OCI-LY1 (cell line): ENCODE data around the gene RPL27.

Source experiments
- H2AFZ ChIP-seq: fragments of 200-600 bp; sonication (generic), shearing (Covaris generic); 2 replicates; pipeline ENCODE4 v1.6.0; 2014; ENCODE audit warnings: antibody characterized with exemption, mild to moderate bottlenecking, low read length
- H3F3A ChIP-seq: fragments of 200-600 bp; sonication (generic), shearing (Covaris generic); 2 replicates; pipeline ENCODE4 v1.6.0; 2014; ENCODE audit warnings: mild to moderate bottlenecking, antibody characterized with exemption, low read length, moderate library complexity; ENCODE audit not compliant: insufficient read depth
- H3K27ac ChIP-seq: fragments of 200-600 bp; sonication (generic); 2 replicates; pipeline ENCODE4 v1.5.1; 2014; ENCODE audit warnings: low read length, mixed run types, mild to moderate bottlenecking, low read depth; ENCODE audit not compliant: poor library complexity, severe bottlenecking
- H3K27me3 ChIP-seq: fragments of 200-600 bp; sonication (generic); 2 replicates; pipeline ENCODE4 v1.6.0; 2014; ENCODE audit warnings: antibody characterized with exemption, mild to moderate bottlenecking, low read length, moderate library complexity; ENCODE audit not compliant: insufficient read depth
- H3K36me3 ChIP-seq: fragments of 200-600 bp; sonication (generic); 2 replicates; pipeline ENCODE4 v1.6.1; 2014; ENCODE audit warnings: mild to moderate bottlenecking, antibody characterized with exemption, low read length, moderate library complexity, mixed read lengths; ENCODE audit not compliant: insufficient read depth
- H3K4me1 ChIP-seq: fragments of 200-600 bp; sonication (generic); 2 replicates; pipeline ENCODE4 v1.5.1; 2014; ENCODE audit warnings: mild to moderate bottlenecking, low read length, moderate library complexity; ENCODE audit not compliant: insufficient read depth, severe bottlenecking
- H3K4me2 ChIP-seq: fragments of 200-600 bp; sonication (generic), shearing (Covaris generic); 2 replicates; pipeline ENCODE4 v1.6.1; 2014; ENCODE audit warnings: low read length
- H3K4me3 ChIP-seq: fragments of 200-600 bp; sonication (generic); 2 replicates; pipeline ENCODE4 v1.5.1; 2014; ENCODE audit warnings: low read length, low read depth, mild to moderate bottlenecking, mixed read lengths; ENCODE audit not compliant: poor library complexity, severe bottlenecking
- H3K79me2 ChIP-seq: fragments of 200-600 bp; shearing (Covaris generic); 2 replicates; pipeline ENCODE4 v1.6.1; 2016; ENCODE audit warnings: mixed run types, low read length, mixed read lengths; ENCODE audit not compliant: insufficient read depth
- H3K9ac ChIP-seq: fragments of 200-600 bp; sonication (generic), shearing (Covaris generic); 2 replicates; pipeline ENCODE4 v1.6.1; 2014; ENCODE audit warnings: mild to moderate bottlenecking, low read length, mixed read lengths
- H3K9me2 ChIP-seq: fragments of 200-600 bp; sonication (generic), shearing (Covaris generic); 2 replicates; pipeline ENCODE4 v1.6.1; 2014; ENCODE audit warnings: low read depth, mild to moderate bottlenecking, low read length, mixed read lengths
- H3K9me3 ChIP-seq: fragments of 200-600 bp; shearing (Covaris generic); 2 replicates; pipeline ENCODE4 v1.6.1; 2014; ENCODE audit warnings: low read length, mixed read lengths
- H4K20me1 ChIP-seq: fragments of 200-600 bp; sonication (generic), shearing (Covaris generic); 2 replicates; pipeline ENCODE4 v1.6.0; 2016; ENCODE audit warnings: mild to moderate bottlenecking, low read length; ENCODE audit not compliant: insufficient read depth
- EZH2 ChIP-seq: fragments of 200-600 bp; sonication (generic), shearing (Covaris generic); IDR thresholded peaks from 2 replicates; pipeline ENCODE4 v1.8.0; 2017; ENCODE audit warnings: borderline replicate concordance, mixed run types, mild to moderate bottlenecking, antibody characterized with exemption, low read length, moderate library complexity, mixed read lengths
- TF ChIP-seq, protein P1 (sequence below): fragments of 200-600 bp; sonication (generic), shearing (Covaris generic); IDR thresholded peaks from 2 replicates; pipeline ENCODE4 v1.5.1; 2017; ENCODE audit warnings: mild to moderate bottlenecking, antibody characterized with exemption, low read length, moderate library complexity, mixed read lengths

Gene RPL27

GRCh38 chr17:43020030-43020621, 21.9 kb downstream of the RPL27 start:
- H3K9ac ChIP-seq, result no peak overlapping the region
- H3K9me3 ChIP-seq, result no peaks in the 10 kb centered on the region
- H3K4me3 ChIP-seq, result no peak overlapping the region
- H3K36me3 ChIP-seq, result peaks cover 7% of the 10 kb centered on the region; the same call in 1 of the 2 replicates
- no peak overlapping the region for H3K4me2 ChIP-seq
- H3K9me2 ChIP-seq, result no peaks in the 10 kb centered on the region
- H3K4me1 ChIP-seq, result peaks cover 24% of the 10 kb centered on the region
- no peaks in the 10 kb centered on the region for H3K79me2 ChIP-seq
- H3K27ac ChIP-seq, result no peak overlapping the region
- H3K27me3 ChIP-seq, result no peaks in the 10 kb centered on the region
- no peak overlapping the region for H2AFZ ChIP-seq
- no peaks in the 10 kb centered on the region for H4K20me1 ChIP-seq
- no peaks in the 10 kb centered on the region for H3F3A ChIP-seq
- TF ChIP-seq, protein P1, sequence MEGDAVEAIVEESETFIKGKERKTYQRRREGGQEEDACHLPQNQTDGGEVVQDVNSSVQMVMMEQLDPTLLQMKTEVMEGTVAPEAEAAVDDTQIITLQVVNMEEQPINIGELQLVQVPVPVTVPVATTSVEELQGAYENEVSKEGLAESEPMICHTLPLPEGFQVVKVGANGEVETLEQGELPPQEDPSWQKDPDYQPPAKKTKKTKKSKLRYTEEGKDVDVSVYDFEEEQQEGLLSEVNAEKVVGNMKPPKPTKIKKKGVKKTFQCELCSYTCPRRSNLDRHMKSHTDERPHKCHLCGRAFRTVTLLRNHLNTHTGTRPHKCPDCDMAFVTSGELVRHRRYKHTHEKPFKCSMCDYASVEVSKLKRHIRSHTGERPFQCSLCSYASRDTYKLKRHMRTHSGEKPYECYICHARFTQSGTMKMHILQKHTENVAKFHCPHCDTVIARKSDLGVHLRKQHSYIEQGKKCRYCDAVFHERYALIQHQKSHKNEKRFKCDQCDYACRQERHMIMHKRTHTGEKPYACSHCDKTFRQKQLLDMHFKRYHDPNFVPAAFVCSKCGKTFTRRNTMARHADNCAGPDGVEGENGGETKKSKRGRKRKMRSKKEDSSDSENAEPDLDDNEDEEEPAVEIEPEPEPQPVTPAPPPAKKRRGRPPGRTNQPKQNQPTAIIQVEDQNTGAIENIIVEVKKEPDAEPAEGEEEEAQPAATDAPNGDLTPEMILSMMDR, result no peak
- no peak for TF ChIP-seq EZH2

- H3K4me2 ChIP-seq, result peak overlapping the region; percentile 93
- H3K79me2 ChIP-seq, result no peaks in the 10 kb centered on the region
- peak overlapping the region; percentile 93 for H3K4me3 ChIP-seq
- no peaks in the 10 kb centered on the region for H3K9me2 ChIP-seq
- peak overlapping the region; percentile 71 for H3K9ac ChIP-seq
- H3F3A ChIP-seq, result no peaks in the 10 kb centered on the region
- H3K4me1 ChIP-seq, result peaks cover 24% of the 10 kb centered on the region
- no peaks in the 10 kb centered on the region for H4K20me1 ChIP-seq
- peak overlapping the region; percentile 27; the same call in 1 of the 2 replicates for H2AFZ ChIP-seq
- TF ChIP-seq, protein P1, result no peak
- TF ChIP-seq EZH2, result no peak
- no peaks in the 10 kb centered on the region for H3K9me3 ChIP-seq
- H3K36me3 ChIP-seq, result peaks cover 2% of the 10 kb centered on the region; the same call in 1 of the 2 replicates
- H3K27ac ChIP-seq, result no peak overlapping the region
- no peaks in the 10 kb centered on the region for H3K27me3 ChIP-seq
Measured at GRCh38 chr17:43020789-43021740, 22.8 kb downstream of the RPL27 start.

DNA sequence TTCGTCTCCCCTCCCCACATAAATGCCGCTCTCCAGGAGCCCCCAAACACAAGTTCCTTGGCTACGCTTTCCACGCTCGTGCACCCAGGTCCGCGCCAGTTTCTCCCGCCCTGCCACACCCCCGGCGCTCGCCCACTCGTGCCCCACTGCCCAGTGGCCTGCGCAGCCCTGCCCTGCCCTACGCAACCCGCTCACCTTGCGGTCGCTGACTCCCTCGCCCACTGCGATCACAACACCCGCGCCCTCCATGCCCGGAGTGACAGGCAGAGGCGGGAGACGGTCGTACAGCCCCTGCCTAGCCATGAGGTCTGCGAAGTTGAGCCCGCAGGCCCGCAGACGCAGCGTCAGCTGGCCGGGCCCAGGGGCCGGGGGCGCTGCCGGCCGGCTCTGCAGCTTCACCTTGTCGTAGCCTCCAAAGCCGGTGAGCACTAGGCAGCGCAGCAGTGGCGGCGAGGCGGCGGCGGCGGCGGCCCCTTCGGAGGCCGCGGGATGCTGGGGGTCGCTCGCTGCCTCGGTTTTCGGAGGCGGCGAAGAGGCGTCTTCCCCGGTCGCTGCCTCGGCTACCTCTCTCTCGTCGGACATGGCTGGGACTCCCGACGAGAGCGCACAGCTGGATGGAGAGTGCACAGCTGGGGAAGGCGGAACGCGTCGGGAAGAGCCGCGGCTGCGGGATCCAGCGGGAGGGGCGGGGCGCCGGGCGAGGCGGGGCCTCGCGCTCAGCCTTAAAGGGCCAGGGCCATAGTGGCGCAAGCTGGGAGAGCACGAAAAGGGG, 23.7 kb downstream of the RPL27 start, which contains the start of gene VAT1:
Gene VAT1, minus strand, starts transcription at position 645 of the 772 bp plus-strand sequence. Its CDS starts 63 bp downstream, at position 582.
- Histone ChIP-seq H4K20me1 (no peaks in the 10 kb centered on the region), H2AFZ (peak within 1 kb of the TSS; percentile 27), H3K27me3 (no peaks in the 10 kb centered on the region), H3K4me2 (peak within 1 kb of the TSS; percentile 93), H3K79me2 (no peaks in the 10 kb centered on the region), H3K36me3 (no peaks in the 10 kb centered on the region), H3K9ac (peak within 1 kb of the TSS; percentile 71), H3K9me2 (no peaks in the 10 kb centered on the region), H3K27ac (no peak within 1 kb of the TSS), H3K9me3 (no peaks in the 10 kb centered on the region), H3K4me3 (peak within 1 kb of the TSS; percentile 93), H3F3A (no peaks in the 10 kb centered on the region), H3K4me1 (peaks cover 24% of the 10 kb centered on the region)
- TF ChIP-seq, protein P1, result no peak
- no peak for TF ChIP-seq EZH2
